ENCODE results near the gene CENPN.

CENPN gene

DNA sequence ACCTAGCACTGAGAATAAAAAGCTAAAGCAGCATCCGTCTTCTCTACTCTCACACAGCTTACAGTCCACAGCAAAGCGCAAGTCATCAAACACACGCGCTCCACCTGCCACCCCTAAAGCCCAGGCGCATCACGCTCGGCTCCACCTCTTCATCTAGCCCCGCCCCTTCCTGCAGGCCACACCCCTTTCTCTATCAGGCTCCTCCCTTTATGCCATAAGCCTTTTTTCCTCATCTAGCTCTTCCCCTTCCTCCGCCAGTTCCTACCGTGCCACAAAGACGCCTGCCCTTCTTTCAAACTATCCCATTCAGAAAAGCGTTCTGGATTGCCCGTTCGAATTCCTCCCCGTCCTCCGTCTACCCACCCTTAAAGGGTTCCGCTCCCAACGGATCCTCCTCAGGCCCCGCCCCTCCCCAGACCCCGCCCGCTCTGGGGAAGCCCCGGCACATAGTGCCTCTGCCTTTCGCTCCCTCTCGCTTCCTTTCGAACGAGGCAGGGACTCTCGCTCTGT lies 69.6 kb downstream of the CENPN start:
- POLR2A ChIA-PET, result interaction anchor here (0.6 to 2.4 kb wide), 10 partner anchors 10 to 238 kb away, joined by 3 to 14 read pairs (median 5); partner anchors contain the start of genes ATMIN, CENPN, CMC2 and GAN
- TF ChIP-seq L3MBTL2 (conservative IDR thresholded peaks at IDR 0.05) (peak; percentile 84), FOXM1 (IDR thresholded peaks at IDR 0.05; ENCODE audit: borderline replicate concordance) (no peak), SP1 (IDR thresholded peaks at IDR 0.05) (0 out of 2 replicates have a peak, but pooled peaks have one; percentile 36)
- CTCF ChIA-PET, result interaction anchor here (0.6 to 0.9 kb wide), 2 partner anchors 40 to 79 kb away, joined by 3 read pairs; partner anchors contain the start of gene ATMIN
- peak; percentile 84 for DNase-seq (ENCODE audit: extremely low spot score)

DNA sequence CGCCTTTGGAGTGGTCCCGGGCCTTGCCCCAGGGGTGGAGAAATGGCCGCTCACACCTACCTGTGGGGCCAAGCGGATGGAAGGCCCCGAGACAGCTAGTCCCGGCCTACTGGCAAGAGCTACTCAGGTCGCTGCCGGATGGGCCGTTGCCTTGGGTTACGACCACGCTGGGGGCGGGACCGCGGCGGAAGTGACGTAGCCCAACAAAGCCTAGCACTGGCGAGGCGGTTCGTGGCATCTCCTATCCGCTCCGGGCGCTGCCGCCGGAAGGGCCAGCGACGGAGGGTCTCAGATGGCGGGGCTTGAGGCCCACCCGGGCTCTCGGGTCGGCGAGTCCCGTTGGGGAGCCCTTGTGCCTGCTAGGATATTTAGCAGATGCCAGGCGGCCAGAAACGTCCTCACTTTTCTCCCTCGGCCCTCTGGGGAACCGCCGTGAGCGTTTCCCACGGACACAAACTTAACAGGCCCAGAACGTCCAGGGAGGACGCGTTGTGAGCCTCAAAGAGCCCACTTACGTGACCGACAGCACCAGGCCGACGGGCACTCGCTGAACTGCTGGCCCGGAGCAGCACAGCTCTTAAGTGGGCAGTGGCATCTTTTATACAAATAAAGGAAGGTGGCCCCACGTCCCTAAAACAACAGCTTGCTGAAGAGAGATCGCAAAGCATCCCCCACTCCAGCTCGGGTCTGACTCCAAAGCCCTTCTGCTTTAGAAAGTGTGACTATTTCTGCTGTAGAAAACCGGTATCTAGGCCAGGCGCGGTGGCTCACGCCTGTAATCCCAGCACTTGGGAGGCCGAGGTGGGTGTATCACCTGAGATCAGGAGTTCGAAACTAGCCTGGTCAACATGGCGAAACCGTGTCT lies 70.3 kb downstream of the CENPN start, which contains the start of gene C16orf46:
Gene C16orf46 (minus strand): TSS at position 163 of the 865 bp plus-strand sequence. CDS start 13,283 bp downstream, outside the sequence.
- TF ChIP-seq NFRKB (IDR thresholded peaks at IDR 0.05), result no peak
- TF ChIP-seq, protein P1, sequence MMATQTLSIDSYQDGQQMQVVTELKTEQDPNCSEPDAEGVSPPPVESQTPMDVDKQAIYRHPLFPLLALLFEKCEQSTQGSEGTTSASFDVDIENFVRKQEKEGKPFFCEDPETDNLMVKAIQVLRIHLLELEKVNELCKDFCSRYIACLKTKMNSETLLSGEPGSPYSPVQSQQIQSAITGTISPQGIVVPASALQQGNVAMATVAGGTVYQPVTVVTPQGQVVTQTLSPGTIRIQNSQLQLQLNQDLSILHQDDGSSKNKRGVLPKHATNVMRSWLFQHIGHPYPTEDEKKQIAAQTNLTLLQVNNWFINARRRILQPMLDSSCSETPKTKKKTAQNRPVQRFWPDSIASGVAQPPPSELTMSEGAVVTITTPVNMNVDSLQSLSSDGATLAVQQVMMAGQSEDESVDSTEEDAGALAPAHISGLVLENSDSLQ (IDR thresholded peaks at IDR 0.05), result no peak
- TF ChIP-seq BHLHE40 (IDR thresholded peaks at IDR 0.05; ENCODE audit: borderline replicate concordance), result no peak
- TF ChIP-seq SUZ12 (IDR thresholded peaks at IDR 0.05), result no peak
- peak; percentile 28; the same call in 1 of the 2 replicates for TF ChIP-seq ELF4 (IDR thresholded peaks at IDR 0.05)
- no peak; the same call in 1 of the 2 replicates for TF ChIP-seq ARNT (IDR thresholded peaks at IDR 0.05)
- TF ChIP-seq LEF1 (IDR thresholded peaks at IDR 0.05; ENCODE audit: borderline replicate concordance), result no peak
- no peak for TF ChIP-seq TARDBP (IDR thresholded peaks at IDR 0.05)
- ChIA-PET POLR2A (interaction anchor here (0.6 to 2.4 kb wide), 11 partner anchors 11 to 237 kb away, joined by 3 to 14 read pairs (median 5); partner anchors contain the start of genes ATMIN, CENPN, CMC2 and GAN), CTCF (interaction anchor here (0.6 kb wide), 1 partner anchor 79 kb away, joined by 3 read pairs; no protein-coding TSS in a partner anchor)
- DNase-seq (ENCODE audit: extremely low spot score), result peak; percentile 96

DNA sequence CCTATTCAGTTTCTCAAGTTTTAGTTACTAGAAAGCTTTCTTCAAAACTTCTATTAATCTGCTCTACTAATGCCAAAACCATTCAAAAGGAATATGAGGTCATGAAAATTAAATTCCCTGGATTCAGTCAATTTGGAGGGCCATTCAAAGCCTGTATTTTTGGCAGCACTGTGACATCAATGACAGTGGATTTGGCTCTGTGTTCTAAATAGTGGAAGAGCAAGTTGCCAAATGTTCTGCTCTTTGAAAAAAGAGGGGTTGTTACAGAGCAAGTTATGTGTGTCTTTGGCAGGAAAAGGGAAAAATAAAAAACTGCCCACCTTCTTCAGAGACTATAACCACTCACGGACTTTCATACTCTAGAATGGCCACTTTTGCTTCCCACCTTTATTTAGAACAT lies 73.2 kb downstream of the CENPN start:
- DNase-seq (ENCODE audit: extremely low spot score), result no peak
- POLR2A ChIA-PET, result no interaction called here
- CTCF ChIA-PET, result no interaction called here
- TF ChIP-seq, protein P1 (IDR thresholded peaks at IDR 0.05), result no peak
- no peak for TF ChIP-seq FOXA1 (IDR thresholded peaks at IDR 0.05)

DNA sequence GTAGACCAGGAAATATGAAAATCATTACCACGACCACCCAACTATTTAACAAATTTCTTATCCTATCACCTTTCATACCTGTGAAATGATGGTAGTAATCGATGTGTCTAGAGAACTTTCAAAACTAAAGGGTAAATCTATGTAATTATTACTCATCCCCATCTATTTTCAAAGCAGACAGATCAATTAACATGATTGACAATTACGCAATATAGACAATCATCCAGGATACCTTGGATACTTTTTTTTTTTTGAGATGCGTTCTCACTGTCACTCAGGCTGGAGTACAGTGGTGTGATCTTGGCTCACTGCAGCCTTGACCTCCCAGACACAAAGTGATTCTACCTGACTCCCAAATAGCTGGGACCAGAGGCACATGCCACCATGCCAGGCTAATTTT lies 74.0 kb downstream of the CENPN start:
- DNase-seq (ENCODE audit: extremely low spot score), result no peak
- TF ChIP-seq TARDBP (IDR thresholded peaks at IDR 0.05) (no peak), ZNF384 (IDR thresholded peaks at IDR 0.05) (no peak), ELF4 (IDR thresholded peaks at IDR 0.05) (no peak), SUZ12 (IDR thresholded peaks at IDR 0.05) (no peak), FOXK2 (IDR thresholded peaks at IDR 0.05) (no peak), L3MBTL2 (conservative IDR thresholded peaks at IDR 0.05) (no peak), FOXA1 (IDR thresholded peaks at IDR 0.05) (no peak), FOXM1 (IDR thresholded peaks at IDR 0.05; ENCODE audit: borderline replicate concordance) (no peak), ARNT (IDR thresholded peaks at IDR 0.05) (no peak), CTBP1 (IDR thresholded peaks at IDR 0.05; ENCODE audit: borderline replicate concordance) (no peak), BHLHE40 (IDR thresholded peaks at IDR 0.05; ENCODE audit: borderline replicate concordance) (no peak), NFRKB (IDR thresholded peaks at IDR 0.05) (no peak), LEF1 (IDR thresholded peaks at IDR 0.05; ENCODE audit: borderline replicate concordance) (no peak), HDGF (IDR thresholded peaks at IDR 0.05; ENCODE audit: borderline replicate concordance) (no peak)
- TF ChIP-seq, protein P1 (IDR thresholded peaks at IDR 0.05), result no peak
- ChIA-PET CTCF (no interaction called here), POLR2A (no interaction called here)
